GM12878 (cell line): Measurements from ENCODE around the gene HMGN5. TPM values are rescaled to one million over a fixed set of nuclear protein-coding genes. Genes with fewer than 3 reads are reported as not detected.

Source experiments
- ATAC-seq: fragments of 200-7000 bp; cut with Tn5 transposase; 3 replicates; pipeline ENCODE4 v1.9.1; 2020; ENCODE audit warnings: mild to moderate bottlenecking, moderate library complexity
- BruUV-seq: library from RNA; stranded (reverse); fragments of 400-500 nt; replicated peaks from 2 replicates; lab custom pipeline; 2021; lab: Mats Ljungman, UMichigan
- CTCF ChIA-PET: fragments of 300-600 bp; sonication (Branson Sonifier 250); formaldehyde crosslinking; extraction: SDS; loops from one replicate; lab custom pipeline; 2021; ENCODE audit warnings: inconsistent platforms; lab: Yijun Ruan, JAX
- POLR2A ChIA-PET: fragments of 350-600 bp; formaldehyde crosslinking; extraction: SDS; loops from one replicate; lab custom pipeline; 2021; ENCODE audit warnings: inconsistent platforms; lab: Charles Lee
- RAD21 ChIA-PET: fragments of 300-600 bp; sonication (Branson Sonifier 250); formaldehyde crosslinking; loops from one replicate; lab custom pipeline; 2023; ENCODE audit warnings: antibody characterized with exemption; ENCODE audit not compliant: unreplicated experiment; lab: Charles Lee
- SMC1A ChIA-PET: fragments of 300-600 bp; sonication (Branson Sonifier 250); formaldehyde crosslinking; loops from one replicate; lab custom pipeline; 2023; ENCODE audit not compliant: unreplicated experiment, uncharacterized antibody; lab: Charles Lee
- DNase-seq: peaks from one replicate; pipeline ENCODE4 v3.0.0-alpha.2; 2011; ENCODE audit warnings: low read depth, low spot score
- FAIRE-seq: peaks from 3 replicates; lab custom pipeline; 2011; peaks lifted over from hg19 to GRCh38; lab: Jason Lieb, UNC
- H2AFZ ChIP-seq: 2 replicates; pipeline ENCODE4 v1.6.0; 2011; ENCODE audit warnings: low read depth, low read length, control low read depth; ENCODE audit not compliant: control insufficient read depth
- H3K27ac ChIP-seq: 2 replicates; pipeline ENCODE4 v1.5.1; 2011; ENCODE audit warnings: control low read depth; ENCODE audit not compliant: control insufficient read depth, insufficient read depth
- H3K27me3 ChIP-seq, 2 experiments: replicated peaks in 1 of 2; 2 replicates each; pipeline versions ENCODE4 v1.6.0 to v1.6.1; 2011; ENCODE audit warnings: low read length in 1 of 2; ENCODE audit not compliant: control insufficient read depth in 2 of 2, insufficient read depth in 2 of 2
- H3K36me3 ChIP-seq, 2 experiments: 2 replicates each; pipeline ENCODE4 v1.5.1; 2011; ENCODE audit warnings: low read length in 1 of 2; ENCODE audit not compliant: control insufficient read depth in 2 of 2, insufficient read depth in 2 of 2
- H3K4me1 ChIP-seq: 2 replicates; pipeline ENCODE4 v1.6.1; 2011; ENCODE audit warnings: mild to moderate bottlenecking, low read length, moderate library complexity, mixed read lengths; ENCODE audit not compliant: control insufficient read depth, insufficient read depth
- H3K4me2 ChIP-seq: 2 replicates; pipeline ENCODE4 v1.6.0; 2011; ENCODE audit warnings: control low read depth; ENCODE audit not compliant: control insufficient read depth, insufficient read depth
- H3K4me3 ChIP-seq: fragments of 200-600 bp; sonication (generic); 2 replicates; pipeline ENCODE4 v1.5.1; 2016
- H3K79me2 ChIP-seq: 2 replicates; pipeline ENCODE4 v1.6.0; 2011; ENCODE audit warnings: low read length; ENCODE audit not compliant: control insufficient read depth, insufficient read depth
- H3K9ac ChIP-seq: 2 replicates; pipeline ENCODE4 v1.8.0; 2011; ENCODE audit warnings: low read length, control low read depth, mixed read lengths; ENCODE audit not compliant: control insufficient read depth, insufficient read depth
- H3K9me3 ChIP-seq: replicated peaks from 3 replicates; pipeline ENCODE4 v1.5.1; 2011; ENCODE audit warnings: mild to moderate bottlenecking, low read length; ENCODE audit not compliant: control insufficient read depth, insufficient read depth
- H4K20me1 ChIP-seq: 2 replicates; pipeline ENCODE4 v1.6.0; 2011; ENCODE audit not compliant: control insufficient read depth, insufficient read depth
- BCL11A ChIP-seq: IDR thresholded peaks from 2 replicates; pipeline ENCODE4 v1.6.1; 2011; ENCODE audit warnings: low read depth, low read length
- CBX5 ChIP-seq: sonication (generic); IDR thresholded peaks from 2 replicates; pipeline ENCODE4 v1.6.1; 2016; ENCODE audit warnings: low read depth, moderate library complexity, mild to moderate bottlenecking, inconsistent platforms
- CHD2 ChIP-seq: IDR thresholded peaks from 2 replicates; pipeline ENCODE4 v1.6.1; 2011; ENCODE audit warnings: low read depth, low read length, improper control_type of control experiment, borderline replicate concordance
- CHD4 ChIP-seq: fragments of 200-600 bp; sonication (generic); IDR thresholded peaks from 2 replicates; pipeline ENCODE4 v1.6.1; 2016; ENCODE audit warnings: mild to moderate bottlenecking
- IKZF1 ChIP-seq: fragments of 450-650 bp; conservative IDR thresholded peaks from 2 replicates; pipeline ENCODE4 v1.6.1; 2017; ENCODE audit warnings: antibody characterized with exemption, mild to moderate bottlenecking
- IKZF2 ChIP-seq, 2 experiments: fragments of 450-650 bp; IDR thresholded peaks; 2 replicates each; pipeline ENCODE4 v1.6.1; 2017; ENCODE audit warnings: mild to moderate bottlenecking in 2 of 2, moderate library complexity in 2 of 2
- IRF3 ChIP-seq: fragments of 450-650 bp; IDR thresholded peaks from 2 replicates; pipeline ENCODE4 v1.6.1; 2014; ENCODE audit warnings: mild to moderate bottlenecking
- NFXL1 ChIP-seq: fragments of 450-650 bp; IDR thresholded peaks from 2 replicates; pipeline ENCODE4 v1.6.1; 2017; ENCODE audit warnings: antibody characterized with exemption, mild to moderate bottlenecking, borderline replicate concordance
- RCOR1 ChIP-seq: conservative IDR thresholded peaks from 2 replicates; pipeline ENCODE4 v1.6.1; 2012; ENCODE audit warnings: low read depth, low read length, improper control_type of control experiment
- SPI1 ChIP-seq: IDR thresholded peaks from 2 replicates; pipeline ENCODE4 v1.6.1; 2011; ENCODE audit warnings: low read depth, mild to moderate bottlenecking, low read length, moderate library complexity, borderline replicate concordance; ENCODE audit not compliant: insufficient read depth
- TARDBP ChIP-seq: IDR thresholded peaks from 2 replicates; pipeline ENCODE4 v1.6.1; 2016; ENCODE audit warnings: borderline replicate concordance
- TCF3 ChIP-seq: IDR thresholded peaks from 2 replicates; pipeline ENCODE4 v1.6.1; 2012; ENCODE audit warnings: low read depth, mild to moderate bottlenecking, low read length, borderline replicate concordance; ENCODE audit not compliant: insufficient read depth
- ZNF217 ChIP-seq: fragments of 450-650 bp; IDR thresholded peaks from 2 replicates; pipeline ENCODE4 v1.6.1; 2017; ENCODE audit warnings: antibody characterized with exemption, mild to moderate bottlenecking
- WGBS: methylation state at CpG from one replicate; pipeline ENCODE4 v1.1.6; 2016; ENCODE audit warnings: low lambda C conversion rate; ENCODE audit not compliant: insufficient replicate concordance, insufficient coverage; ENCODE audit errors: missing lambda C conversion rate; 5-methylcytosine and 5-hydroxymethylcytosine counted together
- in situ Hi-C: fragments of 300-500 bp; cut with MboI; formaldehyde crosslinking; loops from 9 replicates; pipeline ENCODE4 v1.14.3; 2018; ENCODE audit warnings: mixed read lengths
- intact Hi-C: fragments of 100-400 bp; cut with micrococcal nuclease; formaldehyde crosslinking; loops from one replicate; pipeline ENCODE4 v1.14.2; 2022; ENCODE audit not compliant: unreplicated experiment
- polyA plus RNA-seq, 11 experiments: library from polyadenylated mRNA; depleted of rRNA in 4 of 11; unstranded in 6 of 11; stranded (reverse) in 5 of 11; fragments of >200 nt; fragmentation: Nextera tagmentation in 4 of 11; fragmentation: Illumina TruSeq in 1 of 11; extraction: Ambion mirVana in 4 of 11; extraction: Trizol in 1 of 11; gene quantifications; 1 replicate in 1 of 11; 2 replicates in 10 of 11; pipeline versions ENCODE4 v1.2.1 to v1.2.3, GENCODE V29; 2011 to 2016; ENCODE audit warnings: inconsistent platforms in 2 of 11, missing spikeins in 2 of 11, low read depth in 1 of 11
- total RNA-seq, 4 experiments: library from RNA; depleted of rRNA in 3 of 4; stranded (reverse); fragments of >200 nt in 3 of 4; fragmentation: Illumina TruSeq in 1 of 4; extraction: Trizol in 1 of 4; gene quantifications; 2 replicates each; pipeline versions ENCODE4 v1.2.1 to v1.2.3, GENCODE V29; 2013 to 2021
- TF ChIP-seq, protein P1 (sequence below): fragments of 450-650 bp; formaldehyde crosslinking; IDR thresholded peaks from 2 replicates; pipeline ENCODE4 v1.5.0; 2022; ENCODE audit warnings: mild to moderate bottlenecking, missing genetic modification characterization

HMGN5 gene
- total and polyA plus RNA-seq, 10 of the 15 experiments (the other 5 are each of a cell fraction or from before 2014, with no cell fraction given), result 3.5 to 93.6 (median 29.7) TPM

DNA sequence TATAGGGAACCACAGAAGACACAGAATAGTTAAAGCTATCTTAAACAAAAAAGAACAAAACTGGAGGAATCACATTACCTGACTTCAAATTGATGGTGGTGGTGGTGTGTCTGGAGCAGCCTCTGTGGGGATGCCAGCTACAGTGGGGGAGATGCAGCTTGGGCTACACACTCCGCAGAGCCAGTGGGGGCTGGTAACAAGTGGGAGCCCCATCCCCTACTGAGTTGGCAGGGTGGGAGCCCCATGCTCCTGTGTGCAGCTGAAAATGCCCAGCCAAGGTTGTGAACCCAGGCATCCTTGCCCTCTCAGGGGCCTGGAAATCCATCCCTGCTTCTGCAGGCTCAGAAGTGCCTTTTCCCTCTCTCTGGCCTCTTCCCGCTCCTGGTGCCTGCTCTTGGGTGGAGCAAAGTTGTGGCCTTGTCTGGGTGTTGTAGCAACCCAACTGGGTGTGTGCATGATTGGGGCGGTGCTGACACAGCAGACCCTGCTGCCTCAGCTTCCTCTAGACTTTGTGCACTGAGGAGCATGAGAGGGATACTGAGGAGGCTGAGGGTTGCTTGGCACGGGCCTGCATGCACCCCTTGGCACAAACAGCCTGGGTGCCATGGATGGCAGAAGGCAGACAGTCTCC is 39.1 kb upstream of the HMGN5 start:
- peaks cover 10% of the 10 kb centered on the region; the same call in 2 of the 3 replicates for H3K9me3 ChIP-seq
- H3K27me3 ChIP-seq, result no peaks in the 10 kb centered on the region
- ChIA-PET SMC1A (no interaction called here), RAD21 (no interaction called here), CTCF (interaction anchor here (0.6 kb wide), 1 partner anchor 14 kb away, joined by 3 read pairs; no protein-coding TSS in a partner anchor), POLR2A (no interaction called here)
- H3K9ac ChIP-seq, result no peak overlapping the region
- intact Hi-C loops (no loop called here), in situ Hi-C loops (no loop called here)
- no peak overlapping the region for H3K27ac ChIP-seq
- no peaks in the 10 kb centered on the region for H3K79me2 ChIP-seq
- ATAC-seq, result no peak
- BruUV-seq, result no TSS peak
- H3K4me1 ChIP-seq, result no peaks in the 10 kb centered on the region
- H3K36me3 ChIP-seq, result peaks cover 2 to 3% of the 10 kb centered on the region in 2 experiments; a peak in 3 of 4 replicates
- no peak for DNase-seq
- H3K4me2 ChIP-seq, result no peak overlapping the region
- no peaks in the 10 kb centered on the region for H4K20me1 ChIP-seq
- 61% methylated on average over 4 of the region's 4 CpGs for WGBS
- no peak overlapping the region for H2AFZ ChIP-seq
- no peak for FAIRE-seq
- H3K4me3 ChIP-seq, result no peak overlapping the region
- TF ChIP-seq IRF3, result no peak
- TF ChIP-seq SPI1, result no peak

DNA sequence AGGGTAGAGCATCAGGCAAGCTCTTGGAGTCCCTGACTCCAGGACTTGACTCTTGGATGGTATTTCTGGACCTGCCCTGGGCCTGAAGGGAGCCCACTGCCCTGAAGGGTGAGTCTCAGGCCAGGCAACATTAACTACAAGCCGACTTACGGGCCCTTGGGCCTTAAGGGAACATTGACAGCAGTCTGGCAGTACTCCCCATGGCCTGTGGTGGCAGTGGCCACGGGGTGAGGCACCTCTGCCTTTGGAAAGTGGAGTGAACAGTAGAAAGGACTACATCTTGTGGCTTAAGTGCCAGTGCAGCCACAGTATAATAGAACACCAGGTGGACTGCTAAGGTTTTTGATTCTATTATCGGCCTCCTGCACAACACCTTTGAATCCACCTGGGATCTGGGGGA is 36.5 kb upstream of the HMGN5 start:
- FAIRE-seq, result no peak
- no TSS peak for BruUV-seq
- ChIA-PET SMC1A (interaction anchor here (0.8 kb wide), 1 partner anchor 28 kb away, joined by 3 read pairs; no protein-coding TSS in a partner anchor), CTCF (no interaction called here), POLR2A (no interaction called here), RAD21 (no interaction called here)
- H3K9ac ChIP-seq, result no peak overlapping the region
- in situ Hi-C loops, result no loop called here
- H4K20me1 ChIP-seq, result no peaks in the 10 kb centered on the region
- H3K79me2 ChIP-seq, result no peaks in the 10 kb centered on the region; the same call in 1 of the 2 replicates
- H3K36me3 ChIP-seq, result peaks cover 2 to 3% of the 10 kb centered on the region in 2 experiments; a peak in 3 of 4 replicates
- WGBS, result 74% methylated on average over 4 of the region's 4 CpGs
- H3K4me1 ChIP-seq, result no peaks in the 10 kb centered on the region
- no peak for ATAC-seq
- H2AFZ ChIP-seq, result no peak overlapping the region
- H3K4me3 ChIP-seq, result no peak overlapping the region
- peaks cover 10% of the 10 kb centered on the region; the same call in 2 of the 3 replicates for H3K9me3 ChIP-seq
- intact Hi-C loops, result no loop called here
- TF ChIP-seq TCF3, result no peak
- TF ChIP-seq RCOR1, result no peak
- no peak for TF ChIP-seq IKZF2 (IDR thresholded peaks at IDR 0.05)
- TF ChIP-seq CHD4, result no peak
- TF ChIP-seq NFXL1, result no peak
- no peak for TF ChIP-seq BCL11A
- TF ChIP-seq CHD2, result no peak
- TF ChIP-seq ZNF217, result no peak
- no peak for TF ChIP-seq IKZF1
- no peak for TF ChIP-seq TARDBP
- no peak for TF ChIP-seq CBX5
- TF ChIP-seq, protein P1, sequence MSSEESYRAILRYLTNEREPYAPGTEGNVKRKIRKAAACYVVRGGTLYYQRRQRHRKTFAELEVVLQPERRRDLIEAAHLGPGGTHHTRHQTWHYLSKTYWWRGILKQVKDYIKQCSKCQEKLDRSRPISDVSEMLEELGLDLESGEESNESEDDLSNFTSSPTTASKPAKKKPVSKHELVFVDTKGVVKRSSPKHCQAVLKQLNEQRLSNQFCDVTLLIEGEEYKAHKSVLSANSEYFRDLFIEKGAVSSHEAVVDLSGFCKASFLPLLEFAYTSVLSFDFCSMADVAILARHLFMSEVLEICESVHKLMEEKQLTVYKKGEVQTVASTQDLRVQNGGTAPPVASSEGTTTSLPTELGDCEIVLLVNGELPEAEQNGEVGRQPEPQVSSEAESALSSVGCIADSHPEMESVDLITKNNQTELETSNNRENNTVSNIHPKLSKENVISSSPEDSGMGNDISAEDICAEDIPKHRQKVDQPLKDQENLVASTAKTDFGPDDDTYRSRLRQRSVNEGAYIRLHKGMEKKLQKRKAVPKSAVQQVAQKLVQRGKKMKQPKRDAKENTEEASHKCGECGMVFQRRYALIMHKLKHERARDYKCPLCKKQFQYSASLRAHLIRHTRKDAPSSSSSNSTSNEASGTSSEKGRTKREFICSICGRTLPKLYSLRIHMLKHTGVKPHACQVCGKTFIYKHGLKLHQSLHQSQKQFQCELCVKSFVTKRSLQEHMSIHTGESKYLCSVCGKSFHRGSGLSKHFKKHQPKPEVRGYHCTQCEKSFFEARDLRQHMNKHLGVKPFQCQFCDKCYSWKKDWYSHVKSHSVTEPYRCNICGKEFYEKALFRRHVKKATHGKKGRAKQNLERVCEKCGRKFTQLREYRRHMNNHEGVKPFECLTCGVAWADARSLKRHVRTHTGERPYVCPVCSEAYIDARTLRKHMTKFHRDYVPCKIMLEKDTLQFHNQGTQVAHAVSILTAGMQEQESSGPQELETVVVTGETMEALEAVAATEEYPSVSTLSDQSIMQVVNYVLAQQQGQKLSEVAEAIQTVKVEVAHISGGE (CRISPR knock-in tag), result no peak
- no peak overlapping the region for H3K27ac ChIP-seq
- no peaks in the 10 kb centered on the region for H3K27me3 ChIP-seq
- H3K4me2 ChIP-seq, result no peak overlapping the region
- no peak for DNase-seq
